ENCODE measurements around the gene BCAN. TPM values are rescaled to one million over a fixed set of nuclear protein-coding genes. Genes with fewer than 3 reads are reported as not detected.

Gene BCAN
- total RNA-seq, 4 donors from 2014 or later, result 0.50 to 5.0 (median 1.9) TPM; not detected in 1

DNA sequence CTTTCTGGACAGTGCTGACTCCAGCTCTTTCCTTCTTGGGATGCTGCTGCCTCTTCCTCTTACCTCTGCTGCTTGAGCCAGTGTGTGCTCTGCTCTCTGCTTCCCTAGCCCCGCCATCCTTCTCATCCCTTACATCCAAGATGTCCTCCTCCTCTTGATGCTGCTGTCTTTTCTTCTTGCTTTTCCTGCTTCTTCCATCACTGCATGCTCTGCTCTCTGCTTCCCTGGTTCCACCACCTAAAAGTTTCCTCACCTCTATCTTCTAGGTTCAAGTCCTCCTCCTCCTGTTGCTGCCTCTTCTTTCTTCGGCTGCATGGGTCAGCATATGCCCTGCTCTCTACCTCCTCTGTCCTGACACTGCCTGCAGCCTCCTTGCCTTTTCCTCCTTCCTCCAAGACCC, 46.9 kb upstream of the BCAN start:
- H3K27ac ChIP-seq, result no peak overlapping the region
- no peak for ATAC-seq
- H3K9me3 ChIP-seq, result no peaks in the 10 kb centered on the region
- TF ChIP-seq POLR2A (IDR thresholded peaks at IDR 0.05) (no peak), POLR2AphosphoS5 (IDR thresholded peaks at IDR 0.05) (no peak), EP300 (IDR thresholded peaks at IDR 0.05) (no peak)
- TF ChIP-seq, protein P1, sequence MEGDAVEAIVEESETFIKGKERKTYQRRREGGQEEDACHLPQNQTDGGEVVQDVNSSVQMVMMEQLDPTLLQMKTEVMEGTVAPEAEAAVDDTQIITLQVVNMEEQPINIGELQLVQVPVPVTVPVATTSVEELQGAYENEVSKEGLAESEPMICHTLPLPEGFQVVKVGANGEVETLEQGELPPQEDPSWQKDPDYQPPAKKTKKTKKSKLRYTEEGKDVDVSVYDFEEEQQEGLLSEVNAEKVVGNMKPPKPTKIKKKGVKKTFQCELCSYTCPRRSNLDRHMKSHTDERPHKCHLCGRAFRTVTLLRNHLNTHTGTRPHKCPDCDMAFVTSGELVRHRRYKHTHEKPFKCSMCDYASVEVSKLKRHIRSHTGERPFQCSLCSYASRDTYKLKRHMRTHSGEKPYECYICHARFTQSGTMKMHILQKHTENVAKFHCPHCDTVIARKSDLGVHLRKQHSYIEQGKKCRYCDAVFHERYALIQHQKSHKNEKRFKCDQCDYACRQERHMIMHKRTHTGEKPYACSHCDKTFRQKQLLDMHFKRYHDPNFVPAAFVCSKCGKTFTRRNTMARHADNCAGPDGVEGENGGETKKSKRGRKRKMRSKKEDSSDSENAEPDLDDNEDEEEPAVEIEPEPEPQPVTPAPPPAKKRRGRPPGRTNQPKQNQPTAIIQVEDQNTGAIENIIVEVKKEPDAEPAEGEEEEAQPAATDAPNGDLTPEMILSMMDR (IDR thresholded peaks at IDR 0.05), result no peak
- H3K36me3 ChIP-seq, result peaks cover 0 to 68% of the 10 kb centered on the region in 2 donors
- 83 to 85% methylated on average over 2 of the region's 2 CpGs for WGBS, 2 donors (ENCODE audit: low coverage in 1 of 2)
- peaks cover 0 to 25% (median 5%) of the 10 kb centered on the region in 3 donors for H3K4me1 ChIP-seq
- H3K27me3 ChIP-seq, result no peaks in the 10 kb centered on the region
- H3K4me3 ChIP-seq, result no peak overlapping the region

DNA sequence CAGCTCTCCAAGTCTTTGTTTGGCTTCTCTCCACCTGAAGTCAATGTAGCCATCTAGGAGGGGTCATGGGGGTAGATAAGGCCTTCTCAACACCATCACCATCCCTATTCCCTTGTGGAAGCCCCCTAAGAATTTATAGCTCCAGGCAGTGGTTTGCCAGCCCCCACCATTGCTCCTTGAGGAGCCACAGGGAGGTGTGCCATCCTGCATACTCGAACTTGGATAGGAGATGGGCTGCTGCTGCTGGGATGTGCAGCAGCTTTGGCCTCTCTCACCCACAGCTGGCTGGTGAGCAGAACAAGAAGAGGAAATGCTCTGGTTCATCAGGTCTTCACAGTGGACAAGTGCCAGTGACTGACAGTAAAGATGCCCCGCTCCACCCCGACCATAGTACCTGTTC, 45.5 kb upstream of the BCAN start:
- H3K27me3 ChIP-seq, result no peaks in the 10 kb centered on the region
- WGBS, 2 donors (ENCODE audit: low coverage in 1 of 2), result 80% methylated on average over 1 of the region's 3 CpGs; no CpG with 5 or more reads in 1 of the 2 donors
- peaks cover 0 to 68% of the 10 kb centered on the region in 2 donors for H3K36me3 ChIP-seq

DNA sequence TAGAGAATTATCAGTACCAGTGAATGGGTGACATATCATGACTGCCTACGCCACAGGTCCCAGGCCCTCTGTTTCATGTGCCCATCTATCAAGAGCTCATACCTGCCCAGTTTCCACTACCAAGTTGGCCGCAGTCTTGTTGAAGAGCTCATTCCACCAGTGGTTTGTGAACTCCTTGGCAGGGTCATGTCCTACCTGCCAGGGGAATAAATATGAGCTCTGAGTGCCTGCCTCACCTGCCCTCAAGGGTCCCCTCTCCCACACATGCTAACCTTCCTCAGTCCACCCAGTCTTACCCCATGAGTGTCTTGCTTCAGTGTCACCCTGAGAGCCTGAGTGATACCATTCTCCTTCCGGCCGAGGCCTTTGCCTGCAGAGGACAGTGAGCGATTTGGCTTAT, 43.8 kb upstream of the BCAN start:
- TF ChIP-seq, protein P1 (IDR thresholded peaks at IDR 0.05), result no peak
- TF ChIP-seq POLR2A (IDR thresholded peaks at IDR 0.05) (no peak), EP300 (IDR thresholded peaks at IDR 0.05) (no peak), POLR2AphosphoS5 (IDR thresholded peaks at IDR 0.05) (no peak)

More for the DNA sequence above, 45.5 kb upstream of the BCAN start:
- peaks cover 0 to 27% (median 7%) of the 10 kb centered on the region in 3 donors for H3K4me1 ChIP-seq
- ATAC-seq, result no peak
- H3K4me3 ChIP-seq, result no peak overlapping the region
- no peak overlapping the region for H3K27ac ChIP-seq
- TF ChIP-seq POLR2A (IDR thresholded peaks at IDR 0.05) (no peak), POLR2AphosphoS5 (IDR thresholded peaks at IDR 0.05) (no peak), EP300 (IDR thresholded peaks at IDR 0.05) (no peak)
- TF ChIP-seq, protein P1 (IDR thresholded peaks at IDR 0.05), result no peak
- no peaks in the 10 kb centered on the region for H3K9me3 ChIP-seq

DNA sequence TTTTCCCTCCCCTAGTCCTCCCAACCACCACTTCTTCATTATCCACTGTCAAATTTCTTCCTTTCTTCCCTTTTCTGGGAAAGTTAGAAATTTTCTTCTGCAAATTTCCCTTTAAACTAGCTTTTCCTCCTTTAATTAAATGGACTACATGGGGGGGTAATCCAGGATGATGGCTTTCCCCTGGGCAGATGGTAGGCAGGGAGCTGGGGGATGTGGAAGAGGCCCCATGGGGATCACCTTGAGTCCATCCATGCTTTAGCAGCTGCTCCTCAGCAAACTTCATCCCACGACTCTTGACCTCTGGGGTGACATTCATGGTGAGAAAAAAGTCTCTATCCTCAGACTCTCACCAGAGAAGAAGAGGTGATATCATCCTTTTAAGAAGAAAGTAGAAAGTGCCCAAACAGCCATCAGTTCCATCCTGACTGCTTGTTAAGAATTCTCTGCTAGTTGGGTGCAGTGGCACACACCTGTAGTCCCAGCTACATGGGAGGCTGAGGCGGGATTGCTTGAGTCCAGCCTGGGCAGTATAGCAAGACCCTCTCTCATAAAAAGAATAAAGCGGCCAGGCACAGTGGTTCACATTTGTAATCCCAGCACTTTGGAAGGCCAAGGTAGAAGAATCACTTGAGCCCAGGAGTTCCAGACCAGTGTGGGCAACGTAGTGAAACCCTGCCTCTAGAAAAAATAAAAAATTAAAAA, 43.0 kb upstream of the BCAN start:
- H3K9me3 ChIP-seq, result no peaks in the 10 kb centered on the region
- no peak for TF ChIP-seq EP300 (IDR thresholded peaks at IDR 0.05)
- TF ChIP-seq POLR2AphosphoS5 (IDR thresholded peaks at IDR 0.05), result no peak
- TF ChIP-seq POLR2A (IDR thresholded peaks at IDR 0.05), result no peak
- TF ChIP-seq, protein P1 (IDR thresholded peaks at IDR 0.05), result no peak
- H3K27ac ChIP-seq, result no peak overlapping the region
- no peak overlapping the region for H3K4me3 ChIP-seq
- no peaks in the 10 kb centered on the region for H3K27me3 ChIP-seq
- no peak for ATAC-seq
- peaks cover 0 to 23% (median 10%) of the 10 kb centered on the region in 3 donors for H3K4me1 ChIP-seq
- 90 to 100% methylated on average over 2 of the region's 4 CpGs for WGBS, 2 donors (ENCODE audit: low coverage in 1 of 2)
- peaks cover 0 to 54% of the 10 kb centered on the region in 2 donors for H3K36me3 ChIP-seq

More for the DNA sequence above, 43.8 kb upstream of the BCAN start:
- no peaks in the 10 kb centered on the region for H3K27me3 ChIP-seq
- WGBS, 2 donors (ENCODE audit: low coverage in 1 of 2), result 87 to 100% methylated on average over 2 to 3 of the region's 5 CpGs
- peaks cover 0 to 62% of the 10 kb centered on the region in 2 donors for H3K36me3 ChIP-seq
- H3K4me3 ChIP-seq, result no peak overlapping the region
- no peak overlapping the region for H3K27ac ChIP-seq
- no peaks in the 10 kb centered on the region for H3K9me3 ChIP-seq
- no peak for ATAC-seq
- H3K4me1 ChIP-seq, result peaks cover 0 to 25% (median 10%) of the 10 kb centered on the region in 3 donors

DNA sequence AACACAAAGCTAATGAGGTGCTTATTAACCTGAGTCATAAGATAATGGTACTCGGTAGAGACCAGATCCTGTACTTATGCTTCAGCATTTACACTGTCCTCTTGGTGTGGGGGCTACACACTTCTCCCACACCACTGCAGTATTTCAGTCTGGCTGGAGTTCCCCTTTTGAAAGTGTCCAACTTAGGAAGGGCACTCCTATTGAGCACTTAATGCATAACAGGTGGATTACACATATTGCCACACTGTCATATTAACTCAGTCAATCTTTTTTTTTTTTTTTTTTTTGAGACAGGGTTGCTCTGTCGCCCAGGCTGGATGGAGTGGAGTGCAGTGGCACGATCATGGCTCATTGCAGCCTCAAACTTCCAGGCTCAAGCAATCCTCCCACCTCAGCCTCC, 42.1 kb upstream of the BCAN start:
- WGBS, 2 donors (ENCODE audit: low coverage in 1 of 2), result 45 to 80% methylated on average over 1 to 2 of the region's 3 CpGs
- no peaks in the 10 kb centered on the region for H3K9me3 ChIP-seq
- no peak for TF ChIP-seq POLR2AphosphoS5 (IDR thresholded peaks at IDR 0.05)
- TF ChIP-seq POLR2A (IDR thresholded peaks at IDR 0.05), result no peak
- TF ChIP-seq EP300 (IDR thresholded peaks at IDR 0.05), result no peak
- TF ChIP-seq, protein P1 (IDR thresholded peaks at IDR 0.05), result no peak
- peaks cover 0 to 23% (median 10%) of the 10 kb centered on the region in 3 donors for H3K4me1 ChIP-seq
- no peak overlapping the region for H3K4me3 ChIP-seq
- peaks cover 0 to 45% of the 10 kb centered on the region in 2 donors for H3K36me3 ChIP-seq
- ATAC-seq, result no peak
- H3K27me3 ChIP-seq, result no peaks in the 10 kb centered on the region
- no peak overlapping the region for H3K27ac ChIP-seq

Measured in gastroesophageal sphincter (tissue), 4 donors.